Peyer's patch (tissue), 4 donors: ENCODE results near the gene PPP2R3A. TPM values are rescaled to one million over a fixed set of nuclear protein-coding genes. Genes with fewer than 3 reads are reported as not detected.
"Not testable (repeated sequence)": the region's sequence is repeated elsewhere in the genome, so short reads cannot be mapped to it uniquely, and the experiment has no call there.

Experiments used
- DNase-seq, 3 donors: peaks; one replicate each; pipeline ENCODE4 v3.0.0-alpha.2; 2017 to 2019
- H3K27ac ChIP-seq, 4 donors: fragments of 200-600 bp; sonication (generic); one replicate each; pipeline ENCODE4 v1.5.1; 2016 to 2019
- H3K27me3 ChIP-seq, 2 donors: fragments of 200-600 bp; sonication (generic); one replicate each; pipeline ENCODE4 v1.5.1; 2019
- H3K36me3 ChIP-seq, 3 donors: fragments of 200-600 bp; sonication (generic); one replicate each; pipeline ENCODE4 v1.5.1; 2016 to 2019
- H3K4me1 ChIP-seq, 4 donors: fragments of 200-600 bp; sonication (generic); one replicate each; pipeline ENCODE4 v1.5.1; 2016 to 2019
- H3K4me3 ChIP-seq, 4 donors: fragments of 200-600 bp; sonication (generic); 1 replicate in 3 of 4; 2 replicates in 1 of 4; pipeline ENCODE4 v1.5.1; 2016 to 2019; ENCODE audit warnings: mild to moderate bottlenecking in 1 of 4
- H3K9me3 ChIP-seq, 4 donors: fragments of 200-600 bp; sonication (generic); one replicate each; pipeline ENCODE4 v1.5.1; 2016 to 2019; ENCODE audit warnings: mild to moderate bottlenecking in 1 of 4
- CTCF ChIP-seq, 6 experiments: fragments of 450-650 bp in 4 of 6; fragments of 200-600 bp in 2 of 6; sonication (generic) in 1 of 6; IDR thresholded peaks; one replicate each; pipeline ENCODE4 v1.5.1; 2017 to 2019; ENCODE audit warnings: antibody characterized with exemption in 6 of 6, mild to moderate bottlenecking in 3 of 6, moderate library complexity in 1 of 6
- POLR2A ChIP-seq, 2 donors: fragments of 450-650 bp; IDR thresholded peaks; one replicate each; pipeline ENCODE4 v1.5.1; 2017; ENCODE audit warnings: antibody characterized with exemption in 2 of 2, mild to moderate bottlenecking in 2 of 2, moderate library complexity in 2 of 2
- total RNA-seq, 4 donors: library from RNA; depleted of rRNA; stranded (reverse); fragments of >200 nt; gene quantifications; one replicate each; pipeline ENCODE4 v1.1.0, GENCODE V29; 2016

PPP2R3A gene
- total RNA-seq, 4 donors from 2014 or later: 6.6 to 27.1 (median 21.9) TPM

DNA sequence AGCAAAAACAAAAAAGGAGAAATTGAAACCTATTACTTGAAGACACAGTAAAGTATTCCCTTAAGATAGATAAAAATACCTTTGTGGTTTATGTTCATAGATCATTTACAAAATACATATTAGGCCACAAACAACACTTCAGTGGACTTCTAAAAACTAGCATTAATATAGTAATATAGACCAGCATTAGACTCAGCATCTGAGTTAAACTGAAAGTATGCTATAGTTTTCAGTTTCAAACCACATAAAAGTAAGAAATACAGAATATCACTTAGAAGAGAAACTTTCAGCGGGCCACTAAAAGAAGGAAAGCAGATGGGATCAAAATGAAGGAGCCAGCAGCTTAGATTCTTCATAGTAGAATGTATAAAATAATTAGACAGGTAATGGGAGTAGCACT lies 144.0 kb downstream of the PPP2R3A start:
- no peaks in the 10 kb centered on the region for H3K27me3 ChIP-seq
- no peak overlapping the region for H3K4me3 ChIP-seq
- peaks cover 0 to 6% (median 0%) of the 10 kb centered on the region in 3 donors for H3K36me3 ChIP-seq
- TF ChIP-seq CTCF (IDR thresholded peaks at IDR 0.05): no peak
- no peak for TF ChIP-seq POLR2A (IDR thresholded peaks at IDR 0.05)
- DNase-seq: no peak
- H3K4me1 ChIP-seq: no peaks in the 10 kb centered on the region
- no peak overlapping the region for H3K27ac ChIP-seq
- H3K9me3 ChIP-seq: no peaks in the 10 kb centered on the region

GRCh38 chr3:136110481-136110880 lies 145.0 kb downstream of the PPP2R3A start:
- H3K36me3 ChIP-seq: peaks cover 0 to 3% (median 0%) of the 10 kb centered on the region in 3 donors
- H3K4me1 ChIP-seq: no peaks in the 10 kb centered on the region
- no peak for DNase-seq
- H3K4me3 ChIP-seq: no peak overlapping the region
- no peaks in the 10 kb centered on the region for H3K27me3 ChIP-seq
- H3K27ac ChIP-seq: no peak overlapping the region
- H3K9me3 ChIP-seq: no peaks in the 10 kb centered on the region
- TF ChIP-seq CTCF (IDR thresholded peaks at IDR 0.05) (no peak), POLR2A (IDR thresholded peaks at IDR 0.05) (no peak)

DNA sequence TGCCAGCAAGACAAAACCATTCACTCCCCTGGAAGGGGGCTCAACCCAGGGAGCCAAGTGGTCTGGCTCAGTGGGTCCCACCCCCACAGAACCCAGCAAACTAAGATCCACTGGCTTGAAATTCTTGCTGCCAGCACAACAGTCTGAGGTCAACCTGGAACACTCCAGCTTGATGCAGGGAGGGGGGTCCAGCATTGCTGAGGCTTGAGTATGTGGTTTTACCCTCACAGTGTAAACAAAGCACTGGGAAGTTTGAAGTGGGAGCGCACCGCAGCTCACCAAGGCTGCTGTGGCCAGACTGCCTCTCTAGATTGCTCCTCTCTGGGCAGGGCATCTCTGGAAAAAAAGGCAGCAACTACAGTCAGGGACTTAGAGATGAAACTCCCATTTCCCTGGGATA lies 148.9 kb downstream of the PPP2R3A start:
- Histone ChIP-seq H3K36me3 (no peaks in the 10 kb centered on the region), H3K4me1 (no peaks in the 10 kb centered on the region), H3K27ac (no peak overlapping the region), H3K9me3 (no peaks in the 10 kb centered on the region), H3K4me3 (no peak overlapping the region), H3K27me3 (no peaks in the 10 kb centered on the region)
- TF ChIP-seq CTCF (IDR thresholded peaks at IDR 0.05) (no peak), POLR2A (IDR thresholded peaks at IDR 0.05) (no peak)
- DNase-seq: no peak

- not testable (repeated sequence) for H3K27ac ChIP-seq, H3K4me1 ChIP-seq, DNase-seq, H3K27me3 ChIP-seq, H3K9me3 ChIP-seq, H3K4me3 ChIP-seq, H3K36me3 ChIP-seq
Observed at GRCh38 chr3:136119332-136119731, 153.8 kb downstream of the PPP2R3A start.

DNA sequence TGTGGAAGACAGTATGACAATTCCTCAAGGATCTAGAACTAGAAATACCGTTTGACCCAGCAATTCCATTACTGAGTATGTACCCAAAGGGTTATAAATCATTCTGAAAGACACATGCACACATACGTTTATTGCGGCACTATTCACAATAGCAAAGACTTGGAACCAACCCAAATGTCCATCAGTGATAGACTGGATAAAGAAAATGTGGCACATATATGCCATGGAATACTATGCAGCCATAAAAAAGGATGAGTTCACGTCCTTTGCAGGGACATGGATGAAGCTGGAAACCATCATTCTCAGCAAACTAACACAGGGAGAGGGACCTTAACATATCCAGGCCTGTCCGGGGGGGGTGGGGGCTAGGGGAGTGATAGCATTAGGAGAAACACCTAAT lies 154.3 kb downstream of the PPP2R3A start:
- not testable (repeated sequence) for H3K36me3 ChIP-seq, DNase-seq, H3K4me1 ChIP-seq, H3K9me3 ChIP-seq, H3K27ac ChIP-seq, H3K4me3 ChIP-seq, H3K27me3 ChIP-seq

GRCh38 chr3:136120373-136121348 lies 155.1 kb downstream of the PPP2R3A start:
- no peaks in the 10 kb centered on the region for H3K27me3 ChIP-seq
- H3K27ac ChIP-seq: no peak overlapping the region
- no peaks in the 10 kb centered on the region for H3K36me3 ChIP-seq
- H3K9me3 ChIP-seq: no peaks in the 10 kb centered on the region
- TF ChIP-seq POLR2A (IDR thresholded peaks at IDR 0.05) (no peak), CTCF (IDR thresholded peaks at IDR 0.05) (no peak)
- DNase-seq: no peak
- no peaks in the 10 kb centered on the region for H3K4me1 ChIP-seq
- H3K4me3 ChIP-seq: no peak overlapping the region
